SIG-M5 treated with dmso at 0.1 percent for 504 hours (cell line): ENCODE data around the gene PRPF6.

ENCODE experiments used
- DNase-seq: peaks from one replicate; lab custom pipeline; 2025; ENCODE audit not compliant: unreplicated experiment; lab: John Stamatoyannopoulos, UW

PRPF6 gene

GRCh38 chr20:64045346-64046011, 64.5 kb downstream of the PRPF6 start:
- DNase-seq, result no peak

- no peak for DNase-seq
Measured at GRCh38 chr20:64047046-64047389, 66.1 kb downstream of the PRPF6 start.

- no peak for DNase-seq
Measured at GRCh38 chr20:64047968-64048401, 67.1 kb downstream of the PRPF6 start.

GRCh38 chr20:64048402-64049044, 67.6 kb downstream of the PRPF6 start:
- no peak for DNase-seq

GRCh38 chr20:64049060-64049877, 68.3 kb downstream of the PRPF6 start, which contains the start of gene SOX18:
SOX18 (minus strand) TSS chr20:64049639; CDS start chr20:64049516, 123 bp downstream.
- DNase-seq, result no peak

GRCh38 chr20:64049878-64050260, 68.9 kb downstream of the PRPF6 start:
- DNase-seq, result no peak

- no peak for DNase-seq
Measured at GRCh38 chr20:64050261-64051032, 69.5 kb downstream of the PRPF6 start.

GRCh38 chr20:64051033-64051452, 70.1 kb downstream of the PRPF6 start:
- DNase-seq, result no peak

- DNase-seq, result no peak
Measured at GRCh38 chr20:64051561-64052325, 70.8 kb downstream of the PRPF6 start.

GRCh38 chr20:64052326-64052722, 71.4 kb downstream of the PRPF6 start:
- no peak for DNase-seq

- DNase-seq, result no peak
Measured at GRCh38 chr20:64052987-64053840, 72.3 kb downstream of the PRPF6 start.

- DNase-seq, result peak; percentile 36
Measured at GRCh38 chr20:64053841-64054661, 73.1 kb downstream of the PRPF6 start.

GRCh38 chr20:64055396-64055892, 74.5 kb downstream of the PRPF6 start:
- DNase-seq, result no peak

GRCh38 chr20:64055893-64056638, 75.1 kb downstream of the PRPF6 start:
- no peak for DNase-seq

- DNase-seq, result no peak
Measured at GRCh38 chr20:64056639-64056888, 75.6 kb downstream of the PRPF6 start.

- DNase-seq, result no peak
Measured at GRCh38 chr20:64056889-64057627, 76.1 kb downstream of the PRPF6 start.
